Measurements from ENCODE around the gene YRDC.

- TF ChIP-seq ELF1 (CRISPR knock-in tag; IDR thresholded peaks at IDR 0.05) (no peak), CBX5 (CRISPR knock-in tag; IDR thresholded peaks at IDR 0.05; ENCODE audit: borderline replicate concordance) (no peak), EZH2 (conservative IDR thresholded peaks at IDR 0.05; ENCODE audit: low read depth, low read length) (no peak), USF2 (IDR thresholded peaks at IDR 0.05; ENCODE audit: low read depth, low read length) (no peak), USF2 (CRISPR knock-in tag; IDR thresholded peaks at IDR 0.05; ENCODE audit: borderline replicate concordance) (no peak), ZBTB8A (CRISPR knock-in tag; IDR thresholded peaks at IDR 0.05; ENCODE audit: borderline replicate concordance, low read depth) (no peak), CEBPB (IDR thresholded peaks at IDR 0.05; ENCODE audit: borderline replicate concordance, low read depth, low read length) (no peak), ZNF274 (CRISPR knock-in tag; IDR thresholded peaks at IDR 0.05) (no peak), ARNT (IDR thresholded peaks at IDR 0.05) (no peak), ZNF136 (CRISPR knock-in tag; IDR thresholded peaks at IDR 0.05; ENCODE audit: low read depth) (no peak), ZNF619 (CRISPR knock-in tag; IDR thresholded peaks at IDR 0.05) (no peak), SRSF4 (IDR thresholded peaks at IDR 0.05; ENCODE audit: low read depth, low read length, poor library complexity, severe bottlenecking) (no peak)
Measured at GRCh38 chr1:37807220-37807554, 821 bp downstream of the YRDC start.

Data from HepG2 (cell line).